GM18873 (cell line): Measurements from ENCODE around the gene MTOR.

Experiments used
- ATAC-seq: cut with Tn5 transposase; IDR thresholded peaks from one replicate; pipeline ENCODE4 v1.9.1; 2021; ENCODE audit warnings: mild to moderate bottlenecking, moderate library complexity, moderate number of reproducible peaks; ENCODE audit not compliant: unreplicated experiment, low FRiP score

MTOR gene

GRCh38 chr1:11229203-11229602, 33.1 kb downstream of the MTOR start:
- no peak for ATAC-seq

DNA sequence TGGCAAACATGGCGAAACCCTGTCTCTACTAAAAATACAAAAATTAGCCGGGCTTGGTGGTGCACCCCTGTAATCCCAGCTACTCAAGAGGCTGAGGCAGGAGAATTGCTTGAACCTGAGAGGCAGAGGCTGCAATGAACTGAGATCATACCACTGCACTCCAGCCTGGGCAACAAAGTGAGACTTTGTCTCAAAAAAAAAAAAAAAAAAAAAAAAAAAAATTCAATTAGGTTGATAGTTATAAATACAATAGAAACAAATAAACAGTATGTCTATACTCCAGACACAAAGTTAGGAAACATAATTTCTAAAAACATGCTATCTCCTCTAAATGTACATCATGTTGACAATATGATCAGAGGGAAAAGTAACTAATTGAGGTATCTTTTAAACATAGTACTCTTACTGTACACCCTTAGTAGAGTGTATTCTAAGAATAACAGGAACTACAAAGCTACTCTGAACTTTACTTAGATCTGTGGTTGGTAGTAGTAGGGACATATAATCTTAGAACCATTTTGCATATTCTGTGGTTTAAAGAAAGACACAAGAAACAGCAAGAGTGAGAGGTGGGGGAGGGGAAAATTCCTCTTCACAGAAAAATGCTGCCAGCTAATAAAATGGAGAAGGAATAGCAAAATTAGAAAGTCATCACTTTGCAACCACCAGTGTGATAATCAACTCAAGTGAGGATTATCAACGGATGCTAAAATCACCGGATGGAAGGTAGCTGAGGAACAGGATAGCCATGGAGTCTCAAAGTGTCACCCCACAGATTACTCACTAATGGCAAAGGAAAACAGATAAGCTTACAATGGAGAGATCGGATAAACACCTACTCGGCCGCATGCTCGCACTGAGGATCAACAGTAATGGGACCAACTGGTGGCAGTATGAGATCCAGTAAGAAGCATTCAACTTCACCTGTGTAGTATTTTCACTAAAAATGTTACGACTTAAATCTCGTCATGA, 35.0 kb downstream of the MTOR start:
- ATAC-seq, result peak; percentile 58

GRCh38 chr1:11216074-11216473, 46.3 kb downstream of the MTOR start:
- no peak for ATAC-seq

DNA sequence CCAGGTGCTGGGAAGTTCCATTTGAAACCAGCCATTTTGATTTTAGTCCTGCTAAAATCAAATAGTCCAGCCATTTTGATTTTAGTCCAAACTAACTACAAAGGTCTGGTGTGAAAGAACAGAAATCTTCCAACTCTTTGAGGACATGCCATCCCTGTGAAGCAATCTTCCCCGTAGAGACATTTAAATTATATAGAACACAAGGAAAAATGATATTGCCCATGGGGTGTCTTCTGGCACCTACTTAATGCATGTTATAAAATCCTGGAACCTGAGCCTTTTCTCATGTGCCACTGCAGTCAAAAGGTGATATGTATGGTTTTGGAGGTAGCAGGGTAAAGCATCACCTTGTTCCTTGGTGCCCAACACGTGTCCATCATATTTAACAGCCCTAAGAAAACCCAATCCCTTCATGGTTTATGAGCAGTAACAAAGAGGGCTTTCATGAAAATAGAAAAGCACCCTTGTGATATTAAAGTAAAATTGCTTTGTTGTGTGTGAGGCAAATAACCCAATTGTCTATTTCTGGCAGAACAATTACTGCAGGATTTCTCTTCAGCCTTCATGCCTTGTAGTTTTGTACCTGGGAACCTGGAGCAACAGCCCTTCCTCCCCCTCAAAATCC, 46.9 kb downstream of the MTOR start:
- ATAC-seq, result no peak

DNA sequence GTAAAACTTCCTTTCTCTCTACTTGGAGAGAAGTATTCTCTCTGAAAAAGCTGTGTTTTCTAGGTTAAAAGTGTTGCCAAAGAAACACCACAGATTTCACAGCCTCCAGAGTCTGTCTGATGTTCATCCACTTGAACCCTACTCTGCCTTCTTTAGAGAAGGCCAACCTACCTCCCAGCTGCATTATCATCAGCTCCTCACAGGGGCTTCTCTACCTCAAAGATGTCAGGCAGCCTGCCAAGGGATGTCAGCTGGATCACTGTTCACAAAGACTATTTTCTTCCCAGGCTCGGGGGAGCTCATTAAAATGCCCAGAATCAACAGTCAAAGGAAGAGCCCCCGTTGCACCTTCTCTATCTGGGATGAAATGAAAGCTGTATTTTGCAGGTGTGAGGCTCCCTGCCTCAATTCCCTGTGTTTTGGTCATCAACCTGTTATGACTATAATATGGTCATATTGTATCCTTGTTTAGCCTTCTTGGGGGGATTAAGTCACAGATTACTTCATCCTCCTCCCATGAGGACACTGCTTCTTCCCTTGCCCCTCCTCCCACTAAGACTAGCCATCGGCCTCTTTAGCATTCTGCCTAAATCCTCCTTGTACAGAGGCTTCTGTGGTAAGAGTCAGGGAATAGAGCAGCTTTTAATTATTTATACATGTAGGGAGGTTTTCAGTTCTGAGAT, 47.5 kb downstream of the MTOR start:
- no peak for ATAC-seq

- no peak for ATAC-seq
These were observed 50.3 kb downstream of the MTOR start for GRCh38 chr1:11211925-11212587.

DNA sequence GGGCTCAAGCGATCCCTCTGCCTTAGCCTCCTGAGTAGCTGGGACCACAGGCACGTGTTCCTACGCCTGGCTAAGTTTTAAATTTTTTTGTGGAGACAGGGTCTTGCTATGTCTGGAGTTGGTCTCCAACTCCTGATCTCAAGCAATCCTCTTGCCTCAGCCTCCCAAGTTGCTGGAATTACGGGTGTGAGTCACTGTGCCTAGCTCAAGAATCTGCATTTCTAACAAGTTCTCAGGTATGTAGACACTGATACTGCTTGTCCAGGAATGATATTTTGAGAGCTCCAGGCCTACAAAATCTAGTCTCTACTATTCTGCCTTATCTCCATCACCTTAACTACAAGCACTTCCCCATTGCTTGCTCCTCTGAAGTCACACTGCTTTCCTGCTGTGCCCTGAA, 50.9 kb downstream of the MTOR start:
- no peak for ATAC-seq

- ATAC-seq, result no peak
These were observed 54.3 kb downstream of the MTOR start for GRCh38 chr1:11207898-11208611.

DNA sequence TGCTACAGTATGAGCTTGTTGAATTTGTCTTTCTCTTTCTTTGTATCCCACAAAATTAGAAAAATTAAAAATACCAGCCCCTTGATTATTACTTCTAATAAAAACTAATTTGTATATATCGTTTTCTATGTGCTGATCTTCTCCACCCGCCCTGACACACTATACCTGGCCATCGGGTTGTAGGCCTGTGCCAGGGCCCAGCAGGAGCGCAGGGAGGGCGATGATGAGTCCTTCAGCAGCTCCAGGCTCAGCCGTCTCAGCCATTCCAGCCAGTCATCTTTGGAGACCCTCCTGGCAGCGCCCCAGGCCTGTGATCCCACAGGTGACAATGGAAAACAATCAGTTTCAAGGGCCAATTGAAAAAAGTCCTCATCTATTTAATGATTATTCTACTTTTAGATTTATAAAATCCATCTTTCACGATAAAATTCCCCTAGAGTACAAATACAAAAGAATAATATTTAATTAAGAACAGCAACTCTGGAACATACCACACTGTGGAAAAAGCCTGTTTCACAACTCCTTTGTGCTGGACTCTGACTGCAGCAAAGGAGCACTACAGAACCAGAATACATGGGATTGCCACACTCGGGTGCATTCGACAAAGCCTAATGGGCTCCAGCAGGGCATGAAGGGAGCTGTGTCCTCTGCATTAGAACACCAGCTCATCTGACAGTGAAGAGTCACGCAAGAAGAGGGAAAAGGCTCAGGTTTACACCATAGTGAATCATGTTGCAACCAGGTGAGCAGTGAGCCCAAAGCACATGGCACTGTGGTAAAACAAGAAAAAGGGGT, 57.8 kb downstream of the MTOR start:
- ATAC-seq, result no peak

GRCh38 chr1:11198851-11199594, 63.3 kb downstream of the MTOR start:
- no peak for ATAC-seq

GRCh38 chr1:11198257-11198656, 64.1 kb downstream of the MTOR start:
- ATAC-seq, result no peak

GRCh38 chr1:11197359-11197758, 65.0 kb downstream of the MTOR start:
- no peak for ATAC-seq

GRCh38 chr1:11196945-11197344, 65.4 kb downstream of the MTOR start:
- no peak for ATAC-seq

DNA sequence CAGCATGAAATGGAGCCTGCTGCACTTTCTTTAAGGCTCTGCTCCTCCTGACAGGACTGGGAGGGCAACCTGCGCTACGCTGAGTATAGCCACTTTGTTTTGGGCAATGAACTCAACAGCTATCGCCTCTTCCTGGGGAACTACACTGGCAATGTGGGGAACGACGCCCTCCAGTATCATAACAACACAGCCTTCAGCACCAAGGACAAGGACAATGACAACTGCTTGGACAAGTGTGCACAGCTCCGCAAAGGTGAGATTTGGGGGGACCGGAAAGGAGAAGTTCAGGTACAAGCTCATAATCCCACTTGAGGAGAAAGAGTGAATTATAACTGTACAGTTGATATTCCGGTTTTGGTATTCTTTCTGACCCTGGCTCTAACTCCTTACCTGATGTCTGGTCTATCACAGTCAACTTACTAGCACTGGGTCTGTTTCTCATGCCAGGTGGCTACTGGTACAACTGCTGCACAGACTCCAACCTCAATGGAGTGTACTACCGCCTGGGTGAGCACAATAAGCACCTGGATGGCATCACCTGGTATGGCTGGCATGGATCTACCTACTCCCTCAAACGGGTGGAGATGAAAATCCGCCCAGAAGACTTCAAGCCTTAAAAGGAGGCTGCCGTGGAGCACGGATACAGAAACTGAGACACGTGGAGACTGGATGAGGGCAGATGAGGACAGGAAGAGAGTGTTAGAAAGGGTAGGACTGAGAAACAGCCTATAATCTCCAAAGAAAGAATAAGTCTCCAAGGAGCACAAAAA, 67.8 kb downstream of the MTOR start:
- no peak for ATAC-seq

GRCh38 chr1:11193376-11193775, 69.0 kb downstream of the MTOR start:
- no peak for ATAC-seq

DNA sequence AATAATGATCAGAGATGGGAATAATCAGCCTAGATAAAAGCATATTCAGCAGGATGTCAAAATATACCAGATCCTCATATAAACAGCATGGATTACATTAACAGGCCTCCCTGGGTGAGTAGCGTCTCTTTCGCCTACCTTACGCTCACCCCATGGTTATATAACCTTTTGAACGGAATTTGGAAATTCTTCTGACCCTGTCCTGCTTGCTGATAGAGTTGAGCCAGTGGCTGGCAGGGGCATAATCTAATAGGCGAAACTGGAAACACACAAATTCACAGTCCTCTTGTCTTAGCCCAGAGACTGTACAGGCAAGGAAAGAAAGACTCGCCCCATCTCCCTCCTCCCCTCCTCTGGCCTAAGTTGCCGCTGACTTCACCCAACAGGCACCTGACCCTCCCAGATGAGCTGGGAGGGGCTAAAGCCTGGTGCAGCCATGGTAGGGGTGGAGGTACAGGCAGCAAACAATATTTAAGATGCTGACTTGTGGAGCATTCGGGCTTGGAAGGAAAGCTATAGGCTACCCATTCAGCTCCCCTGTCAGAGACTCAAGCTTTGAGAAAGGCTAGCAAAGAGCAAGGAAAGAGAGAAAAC, 73.4 kb downstream of the MTOR start, which contains the start of gene ANGPTL7:
Gene ANGPTL7 (plus strand): TSS at position 498 of the 594 bp plus-strand sequence. CDS start 225 bp downstream, outside the sequence.
- no peak for ATAC-seq

DNA sequence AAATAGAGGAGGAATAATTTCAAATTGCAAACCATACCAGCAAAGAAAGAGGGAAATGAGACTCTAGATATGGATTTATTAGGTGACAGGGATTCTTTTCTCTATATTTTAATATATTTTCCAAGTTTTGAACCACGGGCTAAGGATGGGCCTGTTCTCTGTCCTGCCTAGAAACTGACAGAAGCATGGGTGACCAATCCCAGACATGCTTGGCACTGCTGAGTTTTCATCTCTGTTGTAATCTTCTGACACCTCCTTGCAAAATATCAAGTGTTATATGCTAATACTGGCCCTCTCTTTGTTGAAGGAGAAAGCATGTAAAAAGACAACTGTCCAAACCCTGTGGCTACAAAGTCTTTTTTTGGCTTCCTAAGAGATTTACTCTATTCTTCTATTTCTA, 74.0 kb downstream of the MTOR start:
- ATAC-seq, result no peak
